B cell (primary cell): ENCODE data around the gene KDF1.

Experiments used
- CTCF ChIP-seq: fragments of 200-600 bp; IDR thresholded peaks from one replicate; pipeline ENCODE4 v1.8.0; 2022; ENCODE audit warnings: antibody characterized with exemption, mild to moderate bottlenecking
- EZH2 ChIP-seq: IDR thresholded peaks from 2 replicates; pipeline ENCODE4 v1.6.1; 2012; ENCODE audit warnings: borderline replicate concordance, low read depth, mild to moderate bottlenecking, moderate library complexity, low read length; ENCODE audit not compliant: insufficient read depth, poor library complexity, severe bottlenecking

- no peak for TF ChIP-seq CTCF
- no peak for TF ChIP-seq EZH2
Measured at GRCh38 chr1:27005648-27006496, 45.6 kb upstream of the KDF1 start.
